Activated naive CD4-positive, alpha-beta T cell treated with anti-CD3 and anti-CD28 coated beads, Interleukin-2, amount 50 U/mL, for 72 hours (primary cell): ENCODE results near the gene HSF2BP. TPM values are rescaled to one million over a fixed set of nuclear protein-coding genes. Genes with fewer than 3 reads are reported as not detected.
"Not testable (repeated sequence)": the region's sequence is repeated elsewhere in the genome, so short reads cannot be mapped to it uniquely, and the experiment has no call there.

Experiments used
- ATAC-seq, 2 donors: fragments of 150-1000 bp; cut with Tn5 transposase; 2 replicates each; pipeline ENCODE4 v1.10.0; 2021; ENCODE audit warnings: mild to moderate bottlenecking in 2 of 2, moderate library complexity in 2 of 2
- DNase-seq, 2 donors: peaks; one replicate each; pipeline ENCODE4 v3.0.0; 2021 to 2022; ENCODE audit warnings: low spot score in 2 of 2
- H3K27ac Mint-ChIP-seq, 2 donors: one replicate each; pipeline ENCODE4 v1.8.0; 2022; ENCODE audit warnings: mild to moderate bottlenecking in 2 of 2, mixed read lengths in 2 of 2
- H3K36me3 Mint-ChIP-seq, 2 donors: one replicate each; pipeline ENCODE4 v1.8.0; 2022; ENCODE audit warnings: mixed read lengths in 2 of 2
- H3K9me3 Mint-ChIP-seq, 2 donors: one replicate each; pipeline ENCODE4 v1.8.0; 2022; ENCODE audit warnings: mixed read lengths in 2 of 2
- total RNA-seq, 2 donors: library from RNA; stranded (reverse); gene quantifications; one replicate each; pipeline ENCODE4 v1.2.3, GENCODE V29; 2022

The HSF2BP gene
- total RNA-seq, 2 donors from 2014 or later, result 0.57 to 0.78 TPM

GRCh38 chr21:43664358-43664757, 5.1 kb upstream of the HSF2BP start:
- ATAC-seq, result no peak
- Mint-ChIP-seq H3K36me3 (peaks cover 41 to 62% of the 10 kb centered on the region in 2 donors), H3K27ac (peak overlapping the region in 1 of 2 donors; percentile 82), H3K9me3 (peaks cover 0 to 5% of the 10 kb centered on the region in 2 donors)
- DNase-seq, result no peak

DNA sequence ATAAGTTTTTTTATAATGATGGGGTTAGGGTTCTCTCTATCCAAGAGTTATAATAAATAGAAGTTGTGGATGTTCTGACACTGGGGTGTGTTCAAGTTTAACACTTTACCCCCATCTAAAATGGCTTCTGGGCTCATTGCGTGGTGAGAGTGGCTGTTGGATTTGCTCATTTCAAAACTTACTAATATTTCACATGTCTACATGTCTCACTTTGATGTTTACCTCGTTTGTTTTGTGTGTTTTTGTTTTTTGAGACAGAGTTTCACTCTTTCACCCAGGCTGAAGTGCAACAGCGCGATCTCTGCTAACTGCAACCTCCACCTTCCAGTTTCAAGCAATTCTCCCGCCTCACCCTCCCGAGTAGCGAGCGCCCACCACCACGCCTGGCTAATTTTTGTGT, 3.7 kb upstream of the HSF2BP start:
- DNase-seq, result no peak
- peak in 1 of 2 donors; percentile 11 for ATAC-seq
- peaks cover 0 to 5% of the 10 kb centered on the region in 2 donors for H3K9me3 Mint-ChIP-seq
- peak overlapping the region in 1 of 2 donors; percentile 86 for H3K27ac Mint-ChIP-seq
- peaks cover 41 to 62% of the 10 kb centered on the region in 2 donors for H3K36me3 Mint-ChIP-seq

DNA sequence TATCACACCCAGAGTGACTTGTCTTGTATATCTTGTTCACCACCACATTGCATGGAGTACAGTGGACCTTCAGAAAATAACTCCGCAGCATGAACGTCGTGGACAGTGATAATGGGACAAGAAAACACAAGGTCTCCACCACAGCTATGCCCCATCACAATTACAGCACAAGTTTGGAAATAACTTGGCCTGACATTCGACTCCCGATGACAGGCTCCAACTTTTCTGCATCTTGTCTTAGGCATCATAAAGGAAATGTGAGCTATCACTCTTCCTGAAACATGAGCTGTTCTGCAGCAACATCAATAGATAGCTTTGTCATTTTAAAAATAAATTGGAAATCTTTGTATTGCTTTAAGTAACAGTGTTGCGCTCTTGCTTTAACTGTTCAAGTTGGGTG, 3.0 kb upstream of the HSF2BP start:
- peaks cover 0 to 5% of the 10 kb centered on the region in 2 donors for H3K9me3 Mint-ChIP-seq
- ATAC-seq (no peak), DNase-seq (no peak)
- peaks cover 38 to 59% of the 10 kb centered on the region in 2 donors for H3K36me3 Mint-ChIP-seq
- no peak overlapping the region for H3K27ac Mint-ChIP-seq

GRCh38 chr21:43658769-43659135, 536 bp downstream of the HSF2BP start:
- ATAC-seq (no peak), DNase-seq (no peak)
- peak overlapping the region in 1 of 2 donors; percentile 97 for H3K27ac Mint-ChIP-seq
- no peaks in the 10 kb centered on the region for H3K9me3 Mint-ChIP-seq
- peaks cover 24 to 26% of the 10 kb centered on the region in 2 donors for H3K36me3 Mint-ChIP-seq

DNA sequence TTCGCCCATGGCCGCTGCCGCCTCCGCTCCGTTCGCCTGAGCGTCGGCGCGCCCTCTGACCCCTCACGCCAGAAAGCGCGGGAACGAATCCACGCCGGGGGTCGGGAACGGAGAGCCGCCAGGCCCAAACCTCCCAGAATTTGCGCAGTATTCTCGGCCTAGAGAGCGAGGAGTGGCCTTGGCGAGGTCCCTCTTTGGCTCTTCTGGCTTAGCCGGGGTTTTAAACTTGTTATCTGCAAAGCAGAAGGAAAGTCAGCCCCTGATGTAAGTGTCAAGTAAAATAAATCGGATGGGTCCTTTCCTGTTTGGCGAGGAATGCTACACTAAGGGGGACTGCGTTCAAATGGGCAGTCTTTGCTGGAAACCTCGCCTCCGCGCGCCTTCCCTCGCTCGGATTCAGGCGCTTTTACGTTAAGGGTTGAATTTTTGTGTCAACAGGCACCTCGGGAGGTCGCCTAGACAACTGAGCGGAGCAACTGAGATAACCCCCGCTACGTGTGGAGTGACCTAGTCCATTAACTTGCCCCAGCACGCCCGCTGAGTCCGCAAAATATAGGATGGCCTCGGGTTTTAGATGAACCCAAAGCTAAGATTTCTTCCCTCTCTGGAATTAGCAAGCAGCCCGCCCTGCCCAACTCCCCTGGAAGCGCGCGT, 1.1 kb downstream of the HSF2BP start:
- Mint-ChIP-seq H3K36me3 (peaks cover 24% of the 10 kb centered on the region in 2 donors), H3K9me3 (no peaks in the 10 kb centered on the region), H3K27ac (no peak overlapping the region)
- no peak for DNase-seq
- no peak for ATAC-seq

DNA sequence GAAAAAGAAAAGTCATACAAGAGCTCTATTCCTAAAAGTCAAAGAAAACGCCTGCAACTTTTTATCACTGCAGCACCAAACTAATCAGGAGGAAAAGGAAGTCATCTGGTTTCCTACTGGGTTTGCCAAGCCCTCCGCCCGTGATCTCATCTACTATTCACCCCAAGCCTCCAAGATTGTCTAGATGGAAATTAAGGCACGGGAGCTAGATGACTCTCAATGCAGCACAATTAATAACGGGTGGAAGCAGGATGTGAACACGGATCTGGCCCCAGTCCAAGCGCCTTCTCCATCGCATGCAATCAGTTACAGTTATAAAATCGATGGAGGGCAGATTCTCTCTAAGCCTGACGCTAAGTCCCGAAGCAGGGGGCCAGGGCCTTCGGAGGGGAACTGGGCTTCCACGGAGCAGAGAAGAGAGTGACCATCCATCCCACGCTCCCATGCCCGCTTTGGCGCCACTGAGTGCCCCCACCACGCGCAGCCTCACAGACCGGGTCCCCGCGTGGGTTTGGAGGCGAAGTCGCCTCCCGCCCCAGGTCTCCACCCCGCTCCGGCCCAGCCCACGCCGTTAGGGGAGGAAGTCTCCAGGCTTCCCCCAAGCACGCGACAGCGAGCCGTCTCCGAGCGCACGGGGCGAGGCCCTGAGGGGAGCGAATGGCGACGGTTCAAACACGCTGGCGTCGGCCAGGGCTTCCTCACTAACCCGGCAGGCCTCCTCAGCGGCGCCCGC, 1.8 kb downstream of the HSF2BP start:
- ATAC-seq (no peak), DNase-seq (no peak)
- Mint-ChIP-seq H3K36me3 (peaks cover 24% of the 10 kb centered on the region in 2 donors), H3K9me3 (no peaks in the 10 kb centered on the region), H3K27ac (peak overlapping the region in 1 of 2 donors; percentile 31)

DNA sequence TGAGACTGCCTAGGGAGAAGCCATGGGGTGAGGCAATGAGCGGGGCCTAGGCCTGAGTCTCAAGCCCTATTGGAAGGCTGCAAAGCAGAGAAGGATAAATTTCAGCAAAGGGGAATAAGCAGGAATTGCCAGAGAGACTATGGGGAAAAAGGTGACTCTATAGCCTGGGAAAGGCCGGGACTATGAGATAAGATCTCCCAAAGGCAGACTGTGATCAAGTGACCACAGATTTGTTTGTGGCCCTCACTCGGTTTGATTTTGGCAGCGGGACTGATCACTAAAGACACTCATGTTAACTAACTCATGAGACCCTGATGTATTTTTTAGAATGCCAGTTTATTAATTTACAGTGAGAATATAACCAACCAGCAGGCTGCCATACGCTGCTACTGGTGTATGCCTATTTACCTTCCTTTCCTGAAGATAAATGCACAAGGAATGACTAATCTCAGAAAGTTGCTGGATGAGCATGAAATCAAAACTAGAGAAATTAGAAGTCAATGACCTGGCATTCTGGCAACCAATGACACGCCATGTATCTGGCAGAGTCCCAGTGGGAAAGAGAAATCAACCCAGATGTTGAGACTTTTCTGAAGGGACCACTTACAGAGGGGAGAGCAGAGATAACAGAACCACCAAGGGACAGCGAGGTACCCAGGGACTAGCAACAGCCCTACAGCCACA, 4.3 kb downstream of the HSF2BP start:
- DNase-seq, result no peak
- ATAC-seq, result no peak
- Mint-ChIP-seq H3K9me3 (no peaks in the 10 kb centered on the region), H3K36me3 (peaks cover 3% of the 10 kb centered on the region in 2 donors), H3K27ac (peak overlapping the region in 1 of 2 donors; percentile 82)

GRCh38 chr21:43653626-43654025, 5.7 kb downstream of the HSF2BP start:
- ATAC-seq (no peak), DNase-seq (no peak)
- H3K9me3 Mint-ChIP-seq, result no peaks in the 10 kb centered on the region
- H3K36me3 Mint-ChIP-seq, result no peaks in the 10 kb centered on the region
- no peak overlapping the region for H3K27ac Mint-ChIP-seq

GRCh38 chr21:43652616-43653015, 6.7 kb downstream of the HSF2BP start:
- DNase-seq (no peak), ATAC-seq (no peak)
- Mint-ChIP-seq H3K9me3 (no peaks in the 10 kb centered on the region), H3K27ac (no peak overlapping the region), H3K36me3 (no peaks in the 10 kb centered on the region)

DNA sequence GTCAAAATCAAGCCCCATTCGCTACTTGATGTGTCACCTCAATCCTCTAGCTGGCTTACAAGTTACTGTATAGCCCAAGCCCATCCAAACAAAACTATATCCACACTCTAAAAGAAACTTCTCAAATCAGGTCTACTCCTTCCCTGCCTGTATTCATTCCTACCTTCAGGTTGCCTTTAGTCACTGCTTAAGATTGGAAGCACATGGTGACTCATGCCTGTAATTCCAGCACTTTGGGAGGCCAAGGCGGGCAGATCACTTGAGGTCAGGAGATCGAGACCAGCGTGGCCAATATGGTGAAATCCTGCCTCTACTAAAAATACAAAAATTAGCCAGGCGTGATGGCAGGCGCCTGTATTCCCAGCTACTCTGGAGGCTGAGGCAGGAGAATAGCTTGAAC, 7.4 kb downstream of the HSF2BP start:
- not testable (repeated sequence) for H3K9me3 Mint-ChIP-seq, ATAC-seq, DNase-seq, H3K27ac Mint-ChIP-seq, H3K36me3 Mint-ChIP-seq

- Mint-ChIP-seq H3K27ac (no peak overlapping the region), H3K36me3 (no peaks in the 10 kb centered on the region), H3K9me3 (no peaks in the 10 kb centered on the region)
- no peak for ATAC-seq
- DNase-seq, result no peak
Observed at GRCh38 chr21:43648171-43648570, 11.1 kb downstream of the HSF2BP start.

DNA sequence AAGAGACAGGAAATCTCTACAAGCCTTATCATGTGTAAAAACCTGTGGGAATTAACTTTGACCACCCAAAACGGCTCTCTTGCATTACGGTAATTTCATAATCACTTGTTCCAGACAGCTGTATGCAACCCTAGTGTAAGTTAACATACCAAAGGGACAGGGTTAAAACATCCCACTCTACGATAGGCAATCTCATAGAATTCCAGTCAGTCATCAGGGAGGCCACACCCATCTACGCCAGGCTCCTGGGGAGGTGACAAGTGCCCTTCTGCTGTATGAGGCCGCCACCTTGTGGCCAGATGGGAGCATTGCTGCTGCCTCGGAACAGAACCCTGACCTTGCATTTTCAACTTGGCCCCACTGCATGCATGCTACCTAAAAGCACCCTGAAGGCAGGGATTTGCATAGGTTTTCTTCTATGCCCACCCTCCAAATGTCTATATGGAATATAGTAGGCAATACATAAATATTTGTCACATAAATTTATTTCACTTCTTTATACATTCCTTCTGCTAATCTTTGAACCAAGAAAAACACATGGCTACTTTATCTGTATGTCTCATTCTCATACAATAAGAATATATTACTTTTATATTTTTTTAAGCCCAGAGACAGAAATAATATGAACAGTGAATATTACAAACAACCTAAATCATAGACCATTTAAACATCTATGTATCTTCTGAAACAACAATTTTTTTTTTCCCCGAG, 12.6 kb downstream of the HSF2BP start:
- DNase-seq (peak; percentile 83 to 87), ATAC-seq (peak; percentile 96 to 98)
- Mint-ChIP-seq H3K36me3 (no peaks in the 10 kb centered on the region), H3K27ac (no peak overlapping the region), H3K9me3 (no peaks in the 10 kb centered on the region)

- no peaks in the 10 kb centered on the region for H3K9me3 Mint-ChIP-seq
- ATAC-seq (no peak), DNase-seq (no peak)
- H3K27ac Mint-ChIP-seq, result no peak overlapping the region
- no peaks in the 10 kb centered on the region for H3K36me3 Mint-ChIP-seq
Observed at GRCh38 chr21:43645976-43646375, 13.3 kb downstream of the HSF2BP start.

DNA sequence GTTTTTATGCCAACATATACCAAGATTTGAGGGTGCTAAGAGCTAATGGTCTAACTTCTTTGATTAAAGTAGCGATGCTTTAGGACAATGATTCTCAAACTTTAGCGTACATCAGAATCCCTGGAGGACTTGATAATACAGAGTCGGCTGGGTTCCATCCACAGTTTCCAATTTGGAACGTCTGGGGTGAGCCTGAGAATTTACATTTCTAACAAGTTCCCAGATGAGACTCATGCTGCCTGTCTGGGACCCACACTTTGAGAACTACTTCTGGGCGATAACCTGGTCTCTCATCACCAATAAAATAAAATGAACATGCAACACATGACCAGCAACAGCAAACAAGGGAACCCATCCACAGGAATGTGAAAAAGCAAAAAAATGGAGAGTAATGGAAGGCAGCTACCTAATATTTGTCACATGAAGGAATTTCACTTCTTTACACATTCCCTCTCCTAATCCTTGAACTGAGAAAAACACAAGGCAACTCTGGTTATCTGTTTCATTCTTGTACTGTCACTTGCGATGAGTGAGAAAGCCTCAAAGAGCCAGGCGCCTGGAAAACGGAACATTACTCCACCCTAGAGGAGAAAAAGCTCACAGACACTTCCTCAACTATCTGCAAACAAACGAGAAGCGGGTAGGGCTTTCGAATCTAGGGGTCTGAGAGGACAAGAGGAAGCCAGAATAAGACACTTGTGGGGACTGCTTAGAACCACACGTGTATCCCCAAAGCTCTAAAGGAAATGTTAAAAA, 14.0 kb downstream of the HSF2BP start:
- ATAC-seq (peak; percentile 26 to 50), DNase-seq (peak in 1 of 2 donors; percentile 35)
- Mint-ChIP-seq H3K27ac (no peak overlapping the region), H3K36me3 (no peaks in the 10 kb centered on the region), H3K9me3 (no peaks in the 10 kb centered on the region)

- Mint-ChIP-seq H3K9me3 (no peaks in the 10 kb centered on the region), H3K27ac (no peak overlapping the region)
- ATAC-seq, result no peak
Observed at GRCh38 chr21:43644609-43645008, 14.7 kb downstream of the HSF2BP start.

GRCh38 chr21:43644071-43644470, 15.2 kb downstream of the HSF2BP start:
- Mint-ChIP-seq H3K36me3 (no peaks in the 10 kb centered on the region), H3K9me3 (no peaks in the 10 kb centered on the region), H3K27ac (no peak overlapping the region)
- DNase-seq (no peak), ATAC-seq (no peak)

More at GRCh38 chr21:43644609-43645008, 14.7 kb downstream of the HSF2BP start:
- H3K36me3 Mint-ChIP-seq, result no peaks in the 10 kb centered on the region
- DNase-seq, result no peak
